ENCODE measurements around the gene HMOX1. TPM values are rescaled to one million over a fixed set of nuclear protein-coding genes. Genes with fewer than 3 reads are reported as not detected.

HMOX1 gene
- polyA plus RNA-seq, 1 donor (not counting 4 experiments of a cell fraction or from before 2014, with no cell fraction given): 1.5 TPM

DNA sequence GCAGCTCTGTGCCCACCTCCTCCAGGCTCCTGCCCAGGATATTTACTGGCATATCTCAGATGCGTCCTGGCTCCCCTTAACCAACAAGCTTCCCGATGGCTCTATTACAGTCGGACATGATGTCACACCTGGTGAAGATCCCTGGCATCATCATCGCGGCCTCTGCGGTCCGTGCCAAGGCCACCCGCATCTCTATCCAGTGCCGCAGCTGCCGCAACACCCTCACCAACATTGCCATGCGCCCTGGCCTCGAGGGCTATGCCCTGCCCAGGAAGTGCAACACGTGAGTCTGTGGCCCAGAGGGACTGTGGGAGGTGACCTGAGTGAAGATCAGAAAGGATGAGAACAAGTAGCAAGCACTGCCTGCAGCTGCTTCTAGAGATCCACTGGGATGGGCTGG is 25.5 kb downstream of the HMOX1 start:
- no peaks in the 10 kb centered on the region for H3K4me1 ChIP-seq (ENCODE audit: control insufficient read depth, extremely low read depth, insufficient read depth, low read length)
- FAIRE-seq (no peak), DNase-seq (ENCODE audit: low read depth, low spot score) (no peak)
- no peak overlapping the region for H3K9ac ChIP-seq (ENCODE audit: control insufficient read depth, extremely low read depth, insufficient read depth, low read length)
- no peak overlapping the region for H3K4me2 ChIP-seq (ENCODE audit: control insufficient read depth, extremely low read depth, insufficient read depth, low read depth, low read length)
- no peaks in the 10 kb centered on the region for H3K27me3 ChIP-seq (ENCODE audit: control insufficient read depth, extremely low read depth, insufficient read depth, low read length)
- H2AFZ ChIP-seq (ENCODE audit: control insufficient read depth, low read length): no peak overlapping the region
- H3K79me2 ChIP-seq (ENCODE audit: control insufficient read depth, insufficient read depth, low read length): no peaks in the 10 kb centered on the region
- TF ChIP-seq EZH2 (IDR thresholded peaks at IDR 0.05; ENCODE audit: low read length): no peak
- TF ChIP-seq CTCF (optimal IDR thresholded peaks at IDR 0.05 in 1 of 3, IDR thresholded peaks at IDR 0.05 in 1 of 3, conservative IDR thresholded peaks at IDR 0.05 in 1 of 3; ENCODE audit: extremely low read depth in 1 of 3, insufficient read depth in 2 of 3, low read length in 3 of 3): no peak
- H3K9me1 ChIP-seq (ENCODE audit: control insufficient read depth, extremely low read depth, insufficient read depth, low read length): no peaks in the 10 kb centered on the region
- H4K20me1 ChIP-seq (ENCODE audit: control insufficient read depth, extremely low read depth, insufficient read depth, low read length): no peaks in the 10 kb centered on the region
- H3K27ac ChIP-seq (ENCODE audit: control insufficient read depth, insufficient read depth, low read length): no peak overlapping the region
- dilution Hi-C loops (cut with MboI; ENCODE audit: extremely low pct_ligation_motif_present, low sequenced_read_pairs): no loop called here
- no peak overlapping the region for H3K4me3 ChIP-seq (ENCODE audit: control insufficient read depth in 2 of 3, extremely low read depth in 1 of 3, insufficient read depth in 2 of 3, low read depth in 1 of 3, low read length in 3 of 3)
- no peaks in the 10 kb centered on the region for H3K9me3 ChIP-seq (ENCODE audit: control insufficient read depth, low read depth, low read length)
- H3K36me3 ChIP-seq (ENCODE audit: control insufficient read depth in 2 of 2, extremely low read depth in 1 of 2, insufficient read depth in 2 of 2, low read length in 2 of 2): peaks cover 6 to 57% of the 10 kb centered on the region in 2 experiments

DNA sequence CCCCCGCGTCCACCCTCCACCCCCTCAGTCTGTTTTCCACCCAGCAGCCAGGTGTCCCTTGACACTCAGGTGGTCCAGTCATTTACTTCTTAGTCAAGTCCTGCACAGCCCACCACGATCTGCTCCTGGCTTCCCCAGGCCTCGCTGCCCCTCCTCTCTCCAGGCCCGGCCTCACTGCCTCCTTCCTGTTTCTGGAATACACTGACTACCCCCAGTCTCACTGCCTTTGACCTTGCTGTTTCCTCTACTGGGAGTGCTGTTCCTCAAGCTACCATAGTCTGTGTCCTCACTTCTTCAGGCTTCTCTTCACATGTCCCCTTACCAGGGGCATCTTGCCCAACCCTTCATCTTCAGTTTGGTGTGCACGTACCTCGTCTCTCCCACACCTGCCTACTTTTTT is 26.5 kb downstream of the HMOX1 start:
- dilution Hi-C loops (cut with MboI; ENCODE audit: extremely low pct_ligation_motif_present, low sequenced_read_pairs): no loop called here
- Histone ChIP-seq H3K36me3 (ENCODE audit: control insufficient read depth in 2 of 2, extremely low read depth in 1 of 2, insufficient read depth in 2 of 2, low read length in 2 of 2) (peaks cover 7 to 60% of the 10 kb centered on the region in 2 experiments), H3K9ac (ENCODE audit: control insufficient read depth, extremely low read depth, insufficient read depth, low read length) (no peak overlapping the region), H4K20me1 (ENCODE audit: control insufficient read depth, extremely low read depth, insufficient read depth, low read length) (no peaks in the 10 kb centered on the region), H3K27ac (ENCODE audit: control insufficient read depth, insufficient read depth, low read length) (no peak overlapping the region), H3K4me2 (ENCODE audit: control insufficient read depth, extremely low read depth, insufficient read depth, low read depth, low read length) (no peak overlapping the region), H3K4me1 (ENCODE audit: control insufficient read depth, extremely low read depth, insufficient read depth, low read length) (no peaks in the 10 kb centered on the region), H3K4me3 (ENCODE audit: control insufficient read depth in 2 of 3, extremely low read depth in 1 of 3, insufficient read depth in 2 of 3, low read depth in 1 of 3, low read length in 3 of 3) (no peak overlapping the region), H2AFZ (ENCODE audit: control insufficient read depth, low read length) (no peak overlapping the region), H3K27me3 (ENCODE audit: control insufficient read depth, extremely low read depth, insufficient read depth, low read length) (no peaks in the 10 kb centered on the region), H3K79me2 (ENCODE audit: control insufficient read depth, insufficient read depth, low read length) (no peaks in the 10 kb centered on the region), H3K9me3 (ENCODE audit: control insufficient read depth, low read depth, low read length) (no peaks in the 10 kb centered on the region), H3K9me1 (ENCODE audit: control insufficient read depth, extremely low read depth, insufficient read depth, low read length) (no peaks in the 10 kb centered on the region)
- FAIRE-seq (no peak), DNase-seq (ENCODE audit: low read depth, low spot score) (no peak)
- TF ChIP-seq EZH2 (IDR thresholded peaks at IDR 0.05; ENCODE audit: low read length) (no peak), CTCF (optimal IDR thresholded peaks at IDR 0.05 in 1 of 3, IDR thresholded peaks at IDR 0.05 in 1 of 3, conservative IDR thresholded peaks at IDR 0.05 in 1 of 3; ENCODE audit: extremely low read depth in 1 of 3, insufficient read depth in 2 of 3, low read length in 3 of 3) (no peak)
